A673 (cell line): ENCODE results near the gene KCNJ14. TPM values are rescaled to one million over a fixed set of nuclear protein-coding genes. Genes with fewer than 3 reads are reported as not detected.

ENCODE experiments used
- BruUV-seq: library from RNA; stranded (reverse); fragments of 400-500 nt; replicated peaks from 2 replicates; lab custom pipeline; 2021; lab: Mats Ljungman, UMichigan
- CTCF ChIA-PET: fragments of 300-600 bp; sonication (Branson Sonifier 250); formaldehyde crosslinking; loops from one replicate; lab custom pipeline; 2022; ENCODE audit warnings: antibody characterized with exemption; lab: Charles Lee
- POLR2A ChIA-PET: fragments of 300-600 bp; sonication (Branson Sonifier 250); formaldehyde crosslinking; loops from one replicate; lab custom pipeline; 2022; ENCODE audit warnings: antibody characterized with exemption; ENCODE audit not compliant: low non-redundant PET; lab: Charles Lee
- DNase-seq: peaks from one replicate; pipeline ENCODE4 v3.0.0-alpha.2; 2015; ENCODE audit warnings: low spot score
- H3K27ac ChIP-seq: fragments of 200-600 bp; sonication (generic); 2 replicates; pipeline ENCODE4 v1.5.1; 2016; ENCODE audit warnings: mixed run types, low read depth, mild to moderate bottlenecking, mixed read lengths, antibody characterized with exemption, low read length; ENCODE audit not compliant: poor library complexity, severe bottlenecking
- H3K27me3 ChIP-seq: fragments of 200-600 bp; sonication (generic); replicated peaks from 2 replicates; pipeline ENCODE4 v1.6.1; 2017; ENCODE audit warnings: mixed run types, low read depth, mild to moderate bottlenecking, mixed read lengths, antibody characterized with exemption, low read length; ENCODE audit not compliant: insufficient read depth, poor library complexity
- H3K36me3 ChIP-seq: fragments of 200-600 bp; sonication (generic); 2 replicates; pipeline ENCODE4 v1.6.1; 2016; ENCODE audit warnings: mixed run types, mild to moderate bottlenecking, mixed read lengths, antibody characterized with exemption, low read length; ENCODE audit not compliant: insufficient read depth, poor library complexity, severe bottlenecking
- H3K4me1 ChIP-seq: fragments of 200-600 bp; sonication (generic); 2 replicates; pipeline ENCODE4 v1.6.1; 2017; ENCODE audit warnings: mixed run types, mild to moderate bottlenecking, mixed read lengths, antibody characterized with exemption, low read length; ENCODE audit not compliant: insufficient read depth, poor library complexity, severe bottlenecking
- H3K4me3 ChIP-seq: fragments of 200-600 bp; sonication (generic); 2 replicates; pipeline ENCODE4 v1.5.1; 2016; ENCODE audit warnings: low read depth, mixed run types, mild to moderate bottlenecking, mixed read lengths, low read length; ENCODE audit not compliant: poor library complexity, severe bottlenecking
- H3K9me3 ChIP-seq: fragments of 200-600 bp; sonication (generic); 2 replicates; pipeline ENCODE4 v1.6.1; 2016; ENCODE audit warnings: mixed run types, low read depth, mild to moderate bottlenecking, mixed read lengths, antibody characterized with exemption, low read length; ENCODE audit not compliant: poor library complexity, severe bottlenecking
- EZH2 ChIP-seq: fragments of 200-600 bp; sonication (generic); IDR thresholded peaks from 2 replicates; pipeline ENCODE4 v1.6.1; 2017; ENCODE audit warnings: borderline replicate concordance, low read depth, mild to moderate bottlenecking, mixed read lengths, antibody characterized with exemption, low read length; ENCODE audit not compliant: poor library complexity, severe bottlenecking
- intact Hi-C: fragments of 100-400 bp; cut with micrococcal nuclease; formaldehyde crosslinking; loops from one replicate; pipeline ENCODE4 v1.10.0; 2022; ENCODE audit not compliant: unreplicated experiment
- total RNA-seq: library from RNA; stranded (reverse); gene quantifications from 2 replicates; pipeline ENCODE4 v1.2.3, GENCODE V29; 2021
- TF ChIP-seq, protein P1 (sequence below): fragments of 300-800, 200-600 bp; sonication (generic); conservative IDR thresholded peaks from 2 replicates; pipeline ENCODE4 v1.5.1; 2017; ENCODE audit warnings: low read depth, mild to moderate bottlenecking, antibody characterized with exemption, low read length, moderate library complexity, mixed read lengths

KCNJ14 gene
- total RNA-seq, 1 experiment from 2014 or later: 6.5 TPM

- no TSS peak for BruUV-seq
- Histone ChIP-seq H3K4me3 (no peak overlapping the region), H3K27ac (no peak overlapping the region), H3K27me3 (no peaks in the 10 kb centered on the region), H3K36me3 (no peaks in the 10 kb centered on the region), H3K9me3 (no peaks in the 10 kb centered on the region), H3K4me1 (peaks cover 5% of the 10 kb centered on the region)
- TF ChIP-seq EZH2: no peak
- TF ChIP-seq, protein P1, sequence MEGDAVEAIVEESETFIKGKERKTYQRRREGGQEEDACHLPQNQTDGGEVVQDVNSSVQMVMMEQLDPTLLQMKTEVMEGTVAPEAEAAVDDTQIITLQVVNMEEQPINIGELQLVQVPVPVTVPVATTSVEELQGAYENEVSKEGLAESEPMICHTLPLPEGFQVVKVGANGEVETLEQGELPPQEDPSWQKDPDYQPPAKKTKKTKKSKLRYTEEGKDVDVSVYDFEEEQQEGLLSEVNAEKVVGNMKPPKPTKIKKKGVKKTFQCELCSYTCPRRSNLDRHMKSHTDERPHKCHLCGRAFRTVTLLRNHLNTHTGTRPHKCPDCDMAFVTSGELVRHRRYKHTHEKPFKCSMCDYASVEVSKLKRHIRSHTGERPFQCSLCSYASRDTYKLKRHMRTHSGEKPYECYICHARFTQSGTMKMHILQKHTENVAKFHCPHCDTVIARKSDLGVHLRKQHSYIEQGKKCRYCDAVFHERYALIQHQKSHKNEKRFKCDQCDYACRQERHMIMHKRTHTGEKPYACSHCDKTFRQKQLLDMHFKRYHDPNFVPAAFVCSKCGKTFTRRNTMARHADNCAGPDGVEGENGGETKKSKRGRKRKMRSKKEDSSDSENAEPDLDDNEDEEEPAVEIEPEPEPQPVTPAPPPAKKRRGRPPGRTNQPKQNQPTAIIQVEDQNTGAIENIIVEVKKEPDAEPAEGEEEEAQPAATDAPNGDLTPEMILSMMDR: no peak
- CTCF ChIA-PET: no interaction called here
- peak; percentile 81 for DNase-seq
- POLR2A ChIA-PET: no interaction called here
- intact Hi-C loops: no loop called here
Measured at GRCh38 chr19:48415395-48415794, 40.0 kb upstream of the KCNJ14 start.

- ChIA-PET POLR2A (no interaction called here), CTCF (no interaction called here)
- no peak for TF ChIP-seq EZH2
- TF ChIP-seq, protein P1: no peak
- DNase-seq: no peak
- no TSS peak for BruUV-seq
- Histone ChIP-seq H3K27ac (no peak overlapping the region), H3K36me3 (no peaks in the 10 kb centered on the region), H3K27me3 (no peaks in the 10 kb centered on the region), H3K9me3 (no peaks in the 10 kb centered on the region), H3K4me1 (peaks cover 5% of the 10 kb centered on the region), H3K4me3 (no peak overlapping the region)
- intact Hi-C loops: no loop called here
Measured at GRCh38 chr19:48415806-48416221, 39.6 kb upstream of the KCNJ14 start.

DNA sequence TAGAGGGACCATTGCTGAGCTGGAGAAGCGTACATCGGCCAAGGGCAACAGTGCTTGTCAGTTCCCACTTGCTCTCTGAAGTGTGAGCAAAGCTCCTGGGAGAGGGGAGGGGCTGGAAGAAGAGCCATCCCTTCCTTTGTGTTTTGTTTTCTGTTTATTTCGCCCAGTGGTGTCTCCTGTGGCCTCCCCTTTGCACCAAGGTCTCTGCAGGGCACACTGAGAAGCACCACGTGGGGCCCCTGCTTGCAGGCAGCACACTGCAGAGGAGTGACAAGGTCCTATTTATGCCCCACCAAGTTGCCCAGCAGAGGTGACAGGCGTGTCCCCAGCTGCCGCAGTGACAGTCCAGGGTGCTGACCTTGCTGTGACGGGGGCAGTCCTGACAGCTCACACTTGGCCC, 38.0 kb upstream of the KCNJ14 start:
- no TSS peak for BruUV-seq
- no peak for DNase-seq
- ChIA-PET POLR2A (no interaction called here), CTCF (no interaction called here)
- TF ChIP-seq, protein P1: no peak
- no peak for TF ChIP-seq EZH2
- Histone ChIP-seq H3K4me1 (peaks cover 15% of the 10 kb centered on the region), H3K27ac (no peak overlapping the region), H3K36me3 (no peaks in the 10 kb centered on the region), H3K9me3 (no peaks in the 10 kb centered on the region), H3K4me3 (no peak overlapping the region), H3K27me3 (no peaks in the 10 kb centered on the region)
- intact Hi-C loops: no loop called here
